Neutrophil (primary cell): Measurements from ENCODE around the gene HIVEP3.

Experiments
- H3K27ac ChIP-seq: fragments of 200-600 bp; sonication (generic); 2 replicates; pipeline ENCODE4 v1.5.1; 2016; ENCODE audit warnings: mild to moderate bottlenecking, moderate library complexity
- H3K27me3 ChIP-seq: fragments of 200-600 bp; sonication (generic); 2 replicates; pipeline ENCODE4 v1.6.0; 2016; ENCODE audit warnings: mild to moderate bottlenecking
- H3K36me3 ChIP-seq: fragments of 200-600 bp; sonication (generic); 2 replicates; pipeline ENCODE4 v1.5.1; 2017
- H3K4me1 ChIP-seq, 2 experiments: fragments of 200-600 bp in 1 of 2; sonication (generic) in 1 of 2; 1 replicate in 1 of 2; 2 replicates in 1 of 2; pipeline versions ENCODE4 v1.5.1 to v1.6.1; 2013 to 2016; ENCODE audit warnings: low read depth in 1 of 2, low read length in 1 of 2, mild to moderate bottlenecking in 1 of 2, moderate library complexity in 1 of 2; ENCODE audit not compliant: control insufficient read depth in 1 of 2, insufficient read depth in 1 of 2
- H3K4me3 ChIP-seq, 2 experiments: fragments of 200-600 bp in 1 of 2; sonication (generic) in 1 of 2; 1 replicate in 1 of 2; 2 replicates in 1 of 2; pipeline ENCODE4 v1.5.1; 2013 to 2016; ENCODE audit warnings: low read depth in 1 of 2, low read length in 1 of 2, mild to moderate bottlenecking in 1 of 2, moderate library complexity in 1 of 2
- H3K9me3 ChIP-seq: fragments of 200-600 bp; sonication (generic); 2 replicates; pipeline ENCODE4 v1.5.1; 2016
- TF ChIP-seq, protein P1 (sequence below): fragments of 200-600 bp; sonication (generic); IDR thresholded peaks from 2 replicates; pipeline ENCODE4 v1.5.1; 2016; ENCODE audit warnings: antibody characterized with exemption

The HIVEP3 gene

DNA sequence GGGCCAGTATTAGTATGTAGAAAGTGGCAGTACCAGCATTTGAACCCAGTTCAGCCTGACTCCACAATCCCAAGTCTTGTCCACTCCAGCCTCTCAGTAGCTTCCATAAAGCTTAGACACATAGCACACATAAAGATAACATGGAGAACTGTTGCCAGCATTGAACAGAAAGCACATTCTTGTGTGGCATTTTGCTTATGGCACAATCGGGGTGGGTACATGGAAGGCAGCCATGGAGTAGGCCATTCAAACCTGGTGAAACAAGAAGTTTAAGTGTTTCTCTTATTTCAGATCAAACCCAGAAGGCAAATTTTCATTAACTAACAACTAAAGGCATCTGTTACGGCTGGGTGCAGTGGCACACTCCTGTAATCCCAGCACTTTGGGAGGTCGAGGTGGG lies 102.7 kb downstream of the HIVEP3 start:
- TF ChIP-seq, protein P1, sequence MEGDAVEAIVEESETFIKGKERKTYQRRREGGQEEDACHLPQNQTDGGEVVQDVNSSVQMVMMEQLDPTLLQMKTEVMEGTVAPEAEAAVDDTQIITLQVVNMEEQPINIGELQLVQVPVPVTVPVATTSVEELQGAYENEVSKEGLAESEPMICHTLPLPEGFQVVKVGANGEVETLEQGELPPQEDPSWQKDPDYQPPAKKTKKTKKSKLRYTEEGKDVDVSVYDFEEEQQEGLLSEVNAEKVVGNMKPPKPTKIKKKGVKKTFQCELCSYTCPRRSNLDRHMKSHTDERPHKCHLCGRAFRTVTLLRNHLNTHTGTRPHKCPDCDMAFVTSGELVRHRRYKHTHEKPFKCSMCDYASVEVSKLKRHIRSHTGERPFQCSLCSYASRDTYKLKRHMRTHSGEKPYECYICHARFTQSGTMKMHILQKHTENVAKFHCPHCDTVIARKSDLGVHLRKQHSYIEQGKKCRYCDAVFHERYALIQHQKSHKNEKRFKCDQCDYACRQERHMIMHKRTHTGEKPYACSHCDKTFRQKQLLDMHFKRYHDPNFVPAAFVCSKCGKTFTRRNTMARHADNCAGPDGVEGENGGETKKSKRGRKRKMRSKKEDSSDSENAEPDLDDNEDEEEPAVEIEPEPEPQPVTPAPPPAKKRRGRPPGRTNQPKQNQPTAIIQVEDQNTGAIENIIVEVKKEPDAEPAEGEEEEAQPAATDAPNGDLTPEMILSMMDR = no peak
- Histone ChIP-seq H3K9me3 (no peaks in the 10 kb centered on the region), H3K4me1 (no peaks in the 10 kb centered on the region), H3K27ac (no peak overlapping the region), H3K4me3 (no peak overlapping the region), H3K36me3 (no peaks in the 10 kb centered on the region), H3K27me3 (no peaks in the 10 kb centered on the region)

DNA sequence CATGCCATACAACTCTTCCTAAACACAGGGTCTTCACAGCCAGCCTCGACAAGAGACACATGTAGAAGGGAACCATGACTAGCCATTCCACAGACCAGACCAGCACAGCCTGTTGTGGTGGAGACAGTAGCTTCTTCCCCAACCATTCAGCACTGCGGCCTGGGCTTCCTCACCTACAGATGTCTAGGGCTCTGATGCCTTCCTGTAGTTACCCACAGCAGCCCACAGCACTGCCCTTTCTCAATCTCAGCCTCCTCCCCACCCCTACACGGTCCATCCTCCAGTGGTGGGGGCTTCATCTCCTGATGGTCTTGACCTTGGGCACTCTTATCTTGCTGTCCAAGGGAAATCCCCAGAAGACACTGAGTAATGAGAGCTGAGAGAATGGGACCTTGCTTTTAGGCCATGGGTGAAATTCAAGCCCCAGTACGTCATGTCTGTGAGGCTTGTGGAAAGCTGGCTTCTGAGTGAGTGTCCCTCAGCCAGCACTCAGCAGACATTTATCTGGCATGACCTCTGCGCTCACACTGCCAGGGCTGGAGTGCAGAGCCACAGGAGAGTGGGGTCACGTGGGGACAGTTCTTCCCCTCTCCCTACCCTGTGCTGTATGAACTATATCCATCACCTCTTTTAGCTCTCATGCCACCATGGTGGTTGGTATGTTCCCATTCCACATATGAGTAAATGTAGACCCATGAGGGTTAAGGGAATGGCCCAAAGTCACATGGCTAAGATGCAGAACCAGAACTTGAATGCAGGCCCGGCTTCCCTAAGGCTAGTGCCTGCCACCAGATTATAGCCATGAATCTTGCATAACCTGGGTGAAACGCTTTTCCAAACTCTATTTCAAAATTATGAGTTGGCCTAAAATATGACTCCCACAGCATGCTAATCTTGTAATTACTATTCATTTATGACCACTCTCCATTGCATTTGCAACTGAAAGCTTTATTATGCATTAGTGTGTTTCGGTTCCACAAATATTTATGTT lies 104.7 kb downstream of the HIVEP3 start:
- Histone ChIP-seq H3K4me1 (no peaks in the 10 kb centered on the region), H3K4me3 (no peak overlapping the region), H3K27ac (no peak overlapping the region), H3K9me3 (no peaks in the 10 kb centered on the region), H3K27me3 (no peaks in the 10 kb centered on the region), H3K36me3 (no peaks in the 10 kb centered on the region)
- TF ChIP-seq, protein P1 = no peak

DNA sequence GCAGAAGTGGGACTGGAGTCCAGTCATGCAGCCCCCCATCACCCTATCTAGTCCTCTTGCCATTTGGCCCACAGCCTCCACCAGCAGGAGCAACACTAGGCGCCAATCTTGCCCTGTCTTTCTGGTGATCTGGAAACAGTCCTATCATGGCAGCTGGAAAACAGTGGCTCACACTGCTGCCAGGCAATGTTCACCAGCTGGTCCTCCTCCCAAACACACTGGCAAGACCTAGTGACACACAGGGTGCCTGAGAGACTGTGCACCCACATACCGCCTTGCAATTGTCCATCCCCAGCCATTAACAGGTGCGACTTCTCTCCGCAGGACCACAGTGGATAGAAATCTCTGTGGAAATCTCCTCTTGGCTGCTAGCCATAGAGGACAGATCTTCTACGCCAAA lies 105.5 kb downstream of the HIVEP3 start:
- Histone ChIP-seq H3K4me3 (no peak overlapping the region), H3K9me3 (no peaks in the 10 kb centered on the region), H3K27me3 (no peaks in the 10 kb centered on the region), H3K36me3 (no peaks in the 10 kb centered on the region), H3K27ac (no peak overlapping the region), H3K4me1 (no peaks in the 10 kb centered on the region)
- TF ChIP-seq, protein P1 = no peak

DNA sequence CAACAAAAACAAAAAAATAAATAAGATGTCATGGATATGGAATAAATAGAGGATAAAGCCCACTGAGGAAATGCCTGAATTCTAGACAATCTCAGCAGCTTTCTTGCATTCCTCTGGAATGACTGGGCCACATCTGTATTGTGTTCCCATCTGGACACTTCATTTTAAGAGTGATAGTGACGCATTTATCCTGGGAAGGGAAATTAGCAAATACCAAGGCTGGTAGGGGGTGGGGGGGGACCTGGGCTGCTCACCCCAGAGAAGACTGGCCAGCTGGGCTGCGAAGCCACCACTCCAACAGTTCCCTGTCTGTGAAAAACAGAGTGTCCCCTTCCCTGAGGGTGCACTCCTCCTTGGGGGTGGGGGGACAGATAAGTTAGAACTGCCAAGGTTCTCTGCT lies 106.3 kb downstream of the HIVEP3 start:
- Histone ChIP-seq H3K27ac (no peak overlapping the region), H3K27me3 (no peaks in the 10 kb centered on the region), H3K4me3 (no peak overlapping the region), H3K4me1 (no peaks in the 10 kb centered on the region), H3K9me3 (no peaks in the 10 kb centered on the region), H3K36me3 (no peaks in the 10 kb centered on the region)
- TF ChIP-seq, protein P1 = no peak

DNA sequence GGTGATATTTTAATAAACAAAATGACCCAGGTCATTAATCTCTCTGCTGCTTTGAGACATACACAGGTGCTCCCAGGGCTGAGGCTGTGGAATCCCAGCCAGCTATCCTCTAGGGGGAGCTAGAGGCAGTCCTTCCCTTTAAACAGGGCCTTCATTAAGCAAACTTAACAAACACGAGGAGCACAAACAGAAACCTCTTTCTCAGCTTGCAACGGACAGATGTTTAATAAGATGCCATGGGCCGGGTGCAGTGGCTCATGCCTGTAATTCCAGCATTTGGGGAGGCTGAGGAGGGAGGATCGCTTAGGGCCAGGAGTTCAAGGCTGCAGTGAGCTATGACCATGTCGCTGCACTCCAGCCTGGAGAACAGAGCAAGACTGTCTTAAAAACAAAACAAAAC lies 106.7 kb downstream of the HIVEP3 start:
- Histone ChIP-seq H3K27me3 (no peaks in the 10 kb centered on the region), H3K27ac (no peak overlapping the region), H3K4me3 (no peak overlapping the region), H3K9me3 (no peaks in the 10 kb centered on the region), H3K4me1 (no peaks in the 10 kb centered on the region), H3K36me3 (no peaks in the 10 kb centered on the region)
- TF ChIP-seq, protein P1 = peak; percentile 31
